Mucosa of rectum (tissue), 2 donors: ENCODE results near the gene C16orf89.
A peak's percentile ranks its signal among the peaks of the same experiment; 100 is the strongest.
"Not testable (repeated sequence)": the region's sequence is repeated elsewhere in the genome, so short reads cannot be mapped to it uniquely, and the experiment has no call there.

ENCODE experiments used
- H3K27ac ChIP-seq, 2 donors: one replicate each; pipeline ENCODE4 v1.7.0; 2013; ENCODE audit warnings: inconsistent platforms in 2 of 2, low read depth in 2 of 2, low read length in 2 of 2
- H3K27me3 ChIP-seq, 2 donors: one replicate each; pipeline ENCODE4 v1.7.0; 2013; ENCODE audit warnings: low read length in 2 of 2; ENCODE audit not compliant: control insufficient read depth in 2 of 2, insufficient read depth in 2 of 2
- H3K36me3 ChIP-seq, 2 donors: one replicate each; pipeline ENCODE4 v1.7.0; 2013; ENCODE audit warnings: low read length in 2 of 2; ENCODE audit not compliant: control insufficient read depth in 2 of 2, insufficient read depth in 2 of 2
- H3K4me1 ChIP-seq, 2 donors: one replicate each; pipeline ENCODE4 v1.7.0; 2013; ENCODE audit warnings: low read length in 2 of 2, mild to moderate bottlenecking in 1 of 2; ENCODE audit not compliant: control insufficient read depth in 2 of 2, insufficient read depth in 2 of 2
- H3K4me3 ChIP-seq, 2 donors: one replicate each; pipeline ENCODE4 v1.7.0; 2013; ENCODE audit warnings: low read length in 2 of 2
- H3K9ac ChIP-seq, 2 donors: one replicate each; pipeline ENCODE4 v1.7.0; 2013; ENCODE audit warnings: low read length in 2 of 2, low read depth in 1 of 2, mild to moderate bottlenecking in 1 of 2
- H3K9me3 ChIP-seq, 2 donors: one replicate each; pipeline ENCODE4 v1.7.0; 2013; ENCODE audit warnings: low read length in 2 of 2; ENCODE audit not compliant: control insufficient read depth in 2 of 2
- donor health status: healthy.
- donor health status: Normal muscosa, but diverticular disease.

The C16orf89 gene, protein sequence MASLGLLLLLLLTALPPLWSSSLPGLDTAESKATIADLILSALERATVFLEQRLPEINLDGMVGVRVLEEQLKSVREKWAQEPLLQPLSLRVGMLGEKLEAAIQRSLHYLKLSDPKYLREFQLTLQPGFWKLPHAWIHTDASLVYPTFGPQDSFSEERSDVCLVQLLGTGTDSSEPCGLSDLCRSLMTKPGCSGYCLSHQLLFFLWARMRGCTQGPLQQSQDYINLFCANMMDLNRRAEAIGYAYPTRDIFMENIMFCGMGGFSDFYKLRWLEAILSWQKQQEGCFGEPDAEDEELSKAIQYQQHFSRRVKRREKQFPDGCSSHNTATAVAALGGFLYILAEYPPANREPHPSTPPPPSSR

DNA sequence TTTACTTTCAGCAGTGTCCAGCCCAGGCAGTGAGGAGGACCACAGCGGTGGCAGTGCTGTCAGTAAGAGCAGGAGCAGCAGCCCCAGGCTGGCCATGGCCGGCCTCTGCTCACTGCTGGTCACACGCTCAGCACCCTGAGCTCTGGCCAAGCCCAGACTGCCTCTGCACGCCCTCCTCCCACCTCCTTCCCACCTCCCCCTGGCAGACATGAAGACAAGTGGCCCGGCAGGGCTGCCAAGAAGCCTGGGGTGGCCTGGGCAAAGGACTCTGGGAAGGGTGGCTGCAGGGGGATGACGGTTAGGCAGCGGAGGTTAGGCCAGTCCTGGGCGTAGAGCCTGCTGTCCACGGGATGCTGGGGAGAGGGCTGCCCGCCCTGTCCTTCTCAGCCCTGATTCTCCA lies at the start of gene C16orf89:
Gene C16orf89, minus strand, starts transcription at position 144 of the 400 bp plus-strand sequence. Its CDS starts 48 bp downstream, at position 96.
- Histone ChIP-seq H3K36me3 (no peaks in the 10 kb centered on the region), H3K27me3 (no peaks in the 10 kb centered on the region), H3K4me1 (peaks cover 14% of the 10 kb centered on the region in 2 donors), H3K27ac (peak within 1 kb of the TSS; percentile 9 to 16), H3K4me3 (peak within 1 kb of the TSS in 1 of 2 donors; percentile 23), H3K9me3 (no peaks in the 10 kb centered on the region), H3K9ac (peak within 1 kb of the TSS in 1 of 2 donors; percentile 17)

DNA sequence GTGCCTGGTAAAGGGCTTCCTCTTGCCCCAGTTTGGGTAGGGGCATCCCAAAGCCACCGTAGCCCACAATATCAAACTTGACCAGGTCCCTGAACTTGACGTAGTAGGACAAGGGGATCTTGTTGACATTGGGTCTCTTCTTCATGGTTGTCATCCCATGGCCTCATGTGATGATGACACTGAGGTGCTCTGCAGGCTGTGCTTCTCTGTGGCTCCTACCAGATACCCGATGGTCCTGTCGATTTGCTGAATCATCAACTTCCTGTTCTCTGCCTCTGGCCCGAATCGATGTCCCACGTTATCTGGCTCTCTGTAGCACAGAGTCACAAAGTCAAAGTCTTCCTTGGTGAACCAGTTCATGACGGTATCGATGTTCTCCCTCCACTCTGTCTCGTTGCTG lies 45.2 kb upstream of the C16orf89 start:
- not testable (repeated sequence) for H3K27me3 ChIP-seq, H3K4me3 ChIP-seq, H3K4me1 ChIP-seq, H3K9me3 ChIP-seq, H3K27ac ChIP-seq, H3K36me3 ChIP-seq, H3K9ac ChIP-seq

DNA sequence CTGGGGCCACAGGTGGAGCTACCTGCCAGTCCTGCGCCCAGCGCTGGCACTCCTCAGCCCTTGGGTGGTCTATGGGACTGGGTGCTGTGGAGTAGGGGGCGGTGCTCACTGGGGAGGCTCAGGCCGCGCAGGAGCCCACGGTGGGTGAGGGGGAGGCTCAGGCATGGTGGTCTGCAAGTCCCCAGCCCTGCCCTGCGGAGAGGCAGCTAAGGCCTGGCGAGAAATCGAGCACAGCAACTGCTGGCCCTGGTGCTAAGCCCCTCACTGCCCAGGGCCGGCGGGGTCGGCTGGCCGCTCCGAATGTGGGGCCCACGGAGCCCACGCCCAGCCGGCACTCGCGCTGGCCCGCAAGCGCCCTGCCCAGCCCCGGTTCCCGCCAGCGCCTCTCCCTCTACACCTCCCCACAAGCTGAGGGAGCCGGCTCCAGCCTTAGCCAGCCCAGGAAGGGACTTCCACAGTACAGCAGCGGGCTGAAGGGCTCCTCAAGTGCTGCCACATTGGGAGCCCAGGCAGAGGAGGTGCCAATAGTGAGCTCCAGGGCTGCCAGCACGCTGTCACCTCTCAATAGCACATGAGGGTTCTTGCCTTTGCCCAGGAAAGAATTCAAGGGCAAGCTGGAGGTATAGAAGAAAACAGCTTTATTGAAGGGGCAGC lies 42.9 kb upstream of the C16orf89 start:
- H3K27ac ChIP-seq: no peak overlapping the region
- no peak overlapping the region for H3K4me3 ChIP-seq
- H3K27me3 ChIP-seq: no peaks in the 10 kb centered on the region
- H3K9ac ChIP-seq: no peak overlapping the region
- no peaks in the 10 kb centered on the region for H3K4me1 ChIP-seq
- no peaks in the 10 kb centered on the region for H3K9me3 ChIP-seq
- no peaks in the 10 kb centered on the region for H3K36me3 ChIP-seq

DNA sequence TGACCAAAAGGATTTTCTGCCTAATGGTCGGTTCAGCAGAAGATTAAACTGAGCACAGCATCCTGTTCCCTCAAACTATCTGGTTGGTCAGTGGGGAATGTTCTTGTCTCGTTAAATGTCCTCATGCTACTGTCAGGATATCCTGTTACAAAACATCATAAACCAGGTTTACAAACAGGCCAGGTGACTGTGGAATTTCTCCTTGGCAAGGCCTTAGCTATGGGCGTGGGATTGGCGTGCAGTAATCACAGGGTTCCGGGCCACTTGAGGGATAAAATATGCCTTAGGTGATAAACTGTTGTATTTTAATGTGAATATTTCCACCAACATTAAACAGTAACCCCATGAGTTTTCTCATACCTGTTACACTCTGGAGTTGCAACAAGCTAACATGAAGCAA lies 39.3 kb upstream of the C16orf89 start:
- not testable (repeated sequence) for H3K4me3 ChIP-seq, H3K27me3 ChIP-seq, H3K9me3 ChIP-seq, H3K4me1 ChIP-seq, H3K27ac ChIP-seq, H3K9ac ChIP-seq, H3K36me3 ChIP-seq

DNA sequence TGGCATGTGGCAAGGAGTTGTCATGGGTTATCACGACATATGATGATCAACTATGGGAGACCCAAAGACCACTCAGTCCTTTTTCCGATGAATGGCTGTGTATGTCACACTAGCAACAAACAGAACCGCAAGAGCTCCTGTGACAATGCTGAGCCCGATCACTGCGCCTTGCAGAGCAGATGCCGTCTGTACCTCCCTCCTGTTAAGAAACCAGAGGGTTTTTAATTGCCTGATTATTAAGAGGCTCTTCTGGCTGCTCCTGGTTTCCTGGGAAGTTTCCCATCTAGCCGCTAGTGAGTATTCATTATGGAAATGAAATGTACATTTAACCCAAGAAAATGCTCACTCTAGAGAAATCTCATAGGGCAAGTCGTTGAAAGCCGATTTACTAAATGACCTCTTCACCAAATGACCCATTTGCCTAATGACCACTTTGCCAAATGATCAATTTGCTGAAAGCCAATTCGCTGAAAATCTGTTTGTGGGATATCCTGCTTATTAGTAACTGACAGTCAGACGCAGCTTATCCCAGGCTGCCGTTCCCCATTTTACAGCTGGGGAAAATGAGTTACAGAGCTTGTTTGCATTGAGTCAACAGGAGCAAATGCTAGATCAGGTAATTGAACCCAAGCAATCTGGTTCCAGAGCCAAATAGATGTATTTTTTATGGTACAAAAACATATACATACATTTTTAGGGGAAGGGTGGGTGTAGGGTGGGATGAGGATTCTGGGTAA lies 37.7 kb upstream of the C16orf89 start:
- not testable (repeated sequence) for H3K27me3 ChIP-seq, H3K4me3 ChIP-seq, H3K4me1 ChIP-seq, H3K27ac ChIP-seq, H3K9ac ChIP-seq, H3K36me3 ChIP-seq, H3K9me3 ChIP-seq

DNA sequence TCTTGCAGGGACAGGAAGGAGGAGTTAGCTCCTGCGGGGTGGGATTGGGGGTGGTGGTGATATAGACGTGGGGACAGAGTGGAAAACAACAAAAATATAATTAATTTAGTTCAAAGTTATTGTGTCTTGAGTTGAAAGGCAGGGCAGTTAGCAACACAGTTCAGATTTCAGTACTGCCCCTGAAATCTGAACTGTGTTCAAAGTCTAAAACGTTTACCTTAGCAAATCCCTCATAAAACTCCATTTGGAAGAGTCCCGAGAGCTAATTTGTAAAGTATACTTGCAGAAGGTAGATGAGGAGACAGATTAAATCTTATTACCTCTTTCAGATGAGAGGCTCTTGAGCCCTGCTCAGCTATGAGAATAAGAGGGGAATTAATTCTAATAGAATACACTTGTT lies 33.4 kb upstream of the C16orf89 start:
- not testable (repeated sequence) for H3K4me1 ChIP-seq, H3K9ac ChIP-seq, H3K4me3 ChIP-seq, H3K36me3 ChIP-seq, H3K27ac ChIP-seq, H3K27me3 ChIP-seq, H3K9me3 ChIP-seq

DNA sequence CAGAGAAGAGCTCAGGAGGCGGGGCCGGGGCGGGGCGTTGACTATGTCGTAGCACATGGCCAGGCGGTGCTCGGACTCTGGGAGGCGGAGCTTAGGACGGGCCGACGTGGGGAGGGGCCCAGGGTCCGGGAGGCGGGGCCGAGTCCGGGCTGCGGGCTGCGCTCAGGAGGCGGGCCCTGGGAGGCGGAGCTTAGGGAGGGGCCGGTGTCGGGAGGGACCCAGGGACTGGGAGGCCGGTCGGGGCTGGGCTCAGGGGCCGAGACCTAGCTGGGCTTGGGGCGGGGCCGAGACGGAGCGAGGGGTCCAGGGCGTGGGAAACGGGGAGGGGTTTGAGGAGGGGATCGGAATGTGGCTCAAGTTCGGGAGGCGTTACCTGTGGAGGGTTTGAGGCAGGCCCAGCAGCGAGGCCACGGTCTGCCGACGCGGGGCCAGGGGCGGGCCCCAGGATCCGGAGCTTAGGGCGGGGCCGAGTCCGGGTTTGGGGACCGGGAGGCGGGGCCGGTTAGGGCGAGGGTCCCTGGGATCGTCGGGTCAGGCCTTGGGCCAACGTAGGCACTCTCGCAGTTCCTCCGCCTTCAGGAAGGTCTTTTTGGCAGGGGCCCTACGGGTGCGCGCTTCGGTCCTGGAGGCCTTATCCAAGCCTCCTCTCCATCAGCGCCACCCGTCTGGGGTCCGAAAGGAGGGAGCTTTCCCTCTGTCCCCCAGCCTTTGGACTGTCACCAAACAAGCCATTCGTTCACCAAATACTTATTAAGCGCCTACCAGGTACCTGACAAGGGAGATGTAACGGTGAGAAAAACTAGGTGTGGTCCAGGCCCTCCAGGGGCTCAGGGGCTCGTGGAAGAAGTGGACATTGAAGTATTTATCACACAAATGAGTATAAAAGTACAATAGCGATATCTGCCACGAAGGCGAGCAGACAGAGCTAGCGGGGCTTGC lies 32.7 kb upstream of the C16orf89 start:
- peak overlapping the region; percentile 52 to 68 for H3K9ac ChIP-seq
- H3K27ac ChIP-seq: peak overlapping the region; percentile 74 to 79
- not testable (repeated sequence) for H3K4me1 ChIP-seq, H3K9me3 ChIP-seq, H3K27me3 ChIP-seq, H3K36me3 ChIP-seq
- peak overlapping the region; percentile 73 to 74 for H3K4me3 ChIP-seq

DNA sequence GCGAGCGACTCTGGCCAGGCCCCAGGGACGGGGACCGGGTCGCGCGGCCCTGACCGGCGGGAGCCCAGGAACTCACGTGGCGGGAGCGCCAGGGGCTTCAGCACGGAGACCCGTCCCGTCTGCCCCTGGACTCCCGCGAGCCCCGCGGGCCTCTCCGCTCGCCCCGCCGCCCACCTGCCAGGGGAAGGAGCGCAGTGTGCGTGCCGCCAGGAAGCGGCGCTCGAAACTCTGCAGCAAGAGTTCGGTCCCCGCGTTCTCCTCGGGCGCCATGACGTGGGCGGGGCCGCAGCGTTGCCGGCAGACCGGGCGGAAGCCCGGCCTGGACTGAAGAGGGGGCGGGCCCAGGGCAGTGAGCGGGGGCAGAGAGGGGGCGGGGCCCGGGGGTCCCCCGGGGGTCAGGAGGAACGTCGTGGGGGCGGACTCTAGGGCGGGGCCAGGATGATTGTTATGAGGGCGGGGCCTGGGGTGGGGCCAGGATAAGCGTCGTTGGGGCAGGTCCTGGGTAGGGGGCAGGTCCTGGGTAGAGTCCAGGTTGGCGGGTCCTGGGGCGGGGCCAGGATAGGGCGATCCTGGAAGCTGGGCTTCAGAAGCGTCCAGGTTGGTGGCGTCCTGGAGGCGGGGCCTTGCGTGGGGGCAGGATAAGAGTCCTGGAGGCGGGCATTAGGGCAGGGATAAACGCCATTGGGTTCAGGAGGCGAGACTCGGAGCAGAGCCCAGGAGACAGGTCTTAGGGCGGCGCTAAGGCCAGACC lies 31.9 kb upstream of the C16orf89 start, which contains the start of gene EEF2KMT:
Gene EEF2KMT, minus strand, starts transcription at position 326 of the 751 bp plus-strand sequence. Its CDS starts 56 bp downstream, at position 270.
- not testable (repeated sequence) for H3K4me1 ChIP-seq, H3K36me3 ChIP-seq, H3K27me3 ChIP-seq, H3K9me3 ChIP-seq
- Histone ChIP-seq H3K27ac (peak within 1 kb of the TSS; percentile 74 to 79), H3K9ac (peak within 1 kb of the TSS; percentile 52 to 73), H3K4me3 (peak within 1 kb of the TSS; percentile 73 to 74)

DNA sequence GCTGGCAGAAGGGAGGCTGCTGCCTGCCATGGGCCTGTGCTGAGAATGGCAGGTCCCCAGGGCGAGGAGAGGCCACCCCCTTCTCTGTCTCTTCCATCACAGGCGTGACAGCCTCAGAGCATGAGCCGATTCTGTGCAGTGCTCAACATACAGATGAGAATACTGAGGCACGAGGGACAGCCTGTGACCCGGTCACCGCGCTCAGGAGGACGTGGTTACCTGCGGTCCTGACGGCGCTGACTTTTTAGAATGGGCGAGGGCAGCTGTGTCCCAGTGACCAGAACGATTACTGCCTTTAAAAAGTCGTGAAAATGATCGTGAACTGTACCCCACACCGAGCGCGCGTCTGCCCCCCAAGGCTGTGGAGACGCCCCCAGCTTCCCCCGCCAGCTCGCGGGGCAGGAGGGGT lies 31.3 kb upstream of the C16orf89 start:
- H3K4me1 ChIP-seq, H3K36me3 ChIP-seq, H3K9me3 ChIP-seq, H3K27me3 ChIP-seq: not testable (repeated sequence)
- Histone ChIP-seq H3K27ac (peak overlapping the region in 1 of 2 donors; percentile 65), H3K9ac (peak overlapping the region; percentile 52 to 73), H3K4me3 (peak overlapping the region; percentile 60 to 65)
